Stimulated activated naive CD8-positive, alpha-beta T cell treated with anti-CD3 and anti-CD28 coated beads, Interleukin-15, amount 100 ng/mL, for 72 hours (primary cell): ENCODE data around the gene SLC9C2.
"Not testable (repeated sequence)": the region's sequence is repeated elsewhere in the genome, so short reads cannot be mapped to it uniquely, and the experiment has no call there.

ENCODE experiments used
- ATAC-seq: fragments of 150-1000 bp; cut with Tn5 transposase; 2 replicates; pipeline ENCODE4 v1.10.0; 2021; ENCODE audit warnings: mild to moderate bottlenecking, moderate library complexity
- DNase-seq, 2 donors: peaks; one replicate each; pipeline ENCODE4 v3.0.0; 2021 to 2022
- H3K27ac Mint-ChIP-seq, 2 donors: one replicate each; pipeline ENCODE4 v1.8.0; 2022; ENCODE audit warnings: mild to moderate bottlenecking in 2 of 2, mixed read lengths in 2 of 2, moderate library complexity in 2 of 2
- H3K27me3 Mint-ChIP-seq: one replicate; pipeline ENCODE4 v1.8.0; 2022; ENCODE audit warnings: mixed read lengths
- H3K4me1 Mint-ChIP-seq: one replicate; pipeline ENCODE4 v1.8.0; 2022; ENCODE audit warnings: mild to moderate bottlenecking, mixed read lengths
- H3K4me3 Mint-ChIP-seq, 2 donors: one replicate each; pipeline ENCODE4 v1.8.0; 2022; ENCODE audit warnings: mild to moderate bottlenecking in 2 of 2, mixed read lengths in 2 of 2, moderate library complexity in 1 of 2
- H3K9me3 Mint-ChIP-seq, 2 donors: one replicate each; pipeline ENCODE4 v1.8.0; 2022; ENCODE audit warnings: mixed read lengths in 2 of 2

The SLC9C2 gene

GRCh38 chr1:173485401-173485800 is 117.5 kb downstream of the SLC9C2 start:
- H3K4me3 Mint-ChIP-seq, result no peak overlapping the region
- no peaks in the 10 kb centered on the region for H3K27me3 Mint-ChIP-seq
- DNase-seq, result no peak
- peaks cover 11% of the 10 kb centered on the region for H3K4me1 Mint-ChIP-seq
- no peaks in the 10 kb centered on the region for H3K9me3 Mint-ChIP-seq
- no peak for ATAC-seq
- H3K27ac Mint-ChIP-seq, result no peak overlapping the region

GRCh38 chr1:173484276-173484675 is 118.6 kb downstream of the SLC9C2 start:
- Mint-ChIP-seq H3K4me3 (no peak overlapping the region), H3K27me3 (no peaks in the 10 kb centered on the region), H3K27ac (no peak overlapping the region), H3K9me3 (no peaks in the 10 kb centered on the region), H3K4me1 (peaks cover 22% of the 10 kb centered on the region)
- ATAC-seq, result no peak
- no peak for DNase-seq

- Mint-ChIP-seq H3K9me3 (no peaks in the 10 kb centered on the region), H3K4me3 (no peak overlapping the region), H3K27ac (no peak overlapping the region), H3K27me3 (no peaks in the 10 kb centered on the region), H3K4me1 (peaks cover 36% of the 10 kb centered on the region)
- ATAC-seq, result no peak
- DNase-seq, result no peak
Observed at GRCh38 chr1:173482683-173483082, 120.2 kb downstream of the SLC9C2 start.

- no peak overlapping the region for H3K27ac Mint-ChIP-seq
- no peak overlapping the region for H3K4me3 Mint-ChIP-seq
- ATAC-seq, result no peak
- no peak for DNase-seq
- H3K27me3 Mint-ChIP-seq, result no peaks in the 10 kb centered on the region
- H3K9me3 Mint-ChIP-seq, result no peaks in the 10 kb centered on the region
- peaks cover 36% of the 10 kb centered on the region for H3K4me1 Mint-ChIP-seq
Observed at GRCh38 chr1:173481195-173481772, 121.6 kb downstream of the SLC9C2 start.

- no peaks in the 10 kb centered on the region for H3K9me3 Mint-ChIP-seq
- H3K27me3 Mint-ChIP-seq, result no peaks in the 10 kb centered on the region
- no peak overlapping the region for H3K27ac Mint-ChIP-seq
- DNase-seq, result no peak
- peak overlapping the region in 1 of 2 donors; percentile 46 for H3K4me3 Mint-ChIP-seq
- H3K4me1 Mint-ChIP-seq, result peaks cover 52% of the 10 kb centered on the region
- no peak for ATAC-seq
Observed at GRCh38 chr1:173479649-173480048, 123.2 kb downstream of the SLC9C2 start.

GRCh38 chr1:173478094-173478674 is 124.7 kb downstream of the SLC9C2 start:
- no peak for ATAC-seq
- H3K4me3 Mint-ChIP-seq, result peak overlapping the region; percentile 90 to 95
- H3K27ac Mint-ChIP-seq, result peak overlapping the region; percentile 90 to 97
- no peaks in the 10 kb centered on the region for H3K27me3 Mint-ChIP-seq
- peaks cover 66% of the 10 kb centered on the region for H3K4me1 Mint-ChIP-seq
- DNase-seq, result peak in 1 of 2 donors; percentile 13
- no peaks in the 10 kb centered on the region for H3K9me3 Mint-ChIP-seq

- no peaks in the 10 kb centered on the region for H3K9me3 Mint-ChIP-seq
- H3K27me3 Mint-ChIP-seq, result no peaks in the 10 kb centered on the region
- H3K4me3 Mint-ChIP-seq, result peak within 1 kb of the TSS; percentile 93 to 95
- DNase-seq, result peak; percentile 82 to 83
- ATAC-seq, result peak; percentile 48
- peaks cover 67% of the 10 kb centered on the region for H3K4me1 Mint-ChIP-seq
- H3K27ac Mint-ChIP-seq, result peak within 1 kb of the TSS; percentile 97
Observed at GRCh38 chr1:173477286-173478093, 125.4 kb downstream of the SLC9C2 start, which contains the start of gene PRDX6. Gene PRDX6 (plus strand): TSS chr1:173477335. CDS start chr1:173477398, 63 bp downstream.

- H3K9me3 Mint-ChIP-seq, result peaks cover 4 to 6% of the 10 kb centered on the region in 2 donors
- peak overlapping the region; percentile 97 for H3K27ac Mint-ChIP-seq
- H3K4me3 Mint-ChIP-seq, result peak overlapping the region; percentile 93 to 95
- DNase-seq, result peak; percentile 79 to 87
- no peaks in the 10 kb centered on the region for H3K27me3 Mint-ChIP-seq
- peaks cover 60% of the 10 kb centered on the region for H3K4me1 Mint-ChIP-seq
- peak; percentile 91 for ATAC-seq
Observed at GRCh38 chr1:173476665-173477285, 126.1 kb downstream of the SLC9C2 start.

GRCh38 chr1:173476197-173476664 is 126.6 kb downstream of the SLC9C2 start:
- ATAC-seq (no peak), DNase-seq (peak; percentile 9 to 31)
- Mint-ChIP-seq H3K4me1 (peaks cover 56% of the 10 kb centered on the region), H3K4me3 (peak overlapping the region; percentile 92 to 93), H3K27ac (peak overlapping the region; percentile 55 to 97), H3K9me3 (peaks cover 10 to 11% of the 10 kb centered on the region in 2 donors), H3K27me3 (no peaks in the 10 kb centered on the region)

- Mint-ChIP-seq H3K9me3 (peaks cover 11 to 15% of the 10 kb centered on the region in 2 donors), H3K27me3 (no peaks in the 10 kb centered on the region), H3K4me3 (peak overlapping the region; percentile 92 to 93), H3K4me1 (peaks cover 56% of the 10 kb centered on the region), H3K27ac (peak overlapping the region; percentile 55 to 97)
- DNase-seq (peak; percentile 10 to 46), ATAC-seq (peak; percentile 38)
Observed at GRCh38 chr1:173475564-173476196, 127.2 kb downstream of the SLC9C2 start.

GRCh38 chr1:173474780-173475421 is 128.0 kb downstream of the SLC9C2 start:
- not testable (repeated sequence) for ATAC-seq, DNase-seq, H3K27me3 Mint-ChIP-seq
- Mint-ChIP-seq H3K9me3 (peaks cover 17 to 23% of the 10 kb centered on the region in 2 donors), H3K27ac (peak overlapping the region; percentile 67 to 80), H3K4me3 (peak overlapping the region; percentile 74 to 93), H3K4me1 (peaks cover 51% of the 10 kb centered on the region)

GRCh38 chr1:173474097-173474779 is 128.6 kb downstream of the SLC9C2 start:
- no peak for DNase-seq
- peak overlapping the region in 1 of 2 donors; percentile 50 for H3K27ac Mint-ChIP-seq
- no peaks in the 10 kb centered on the region for H3K27me3 Mint-ChIP-seq
- ATAC-seq, result no peak
- peaks cover 20 to 26% of the 10 kb centered on the region in 2 donors for H3K9me3 Mint-ChIP-seq
- H3K4me3 Mint-ChIP-seq, result peak overlapping the region in 1 of 2 donors; percentile 54
- H3K4me1 Mint-ChIP-seq, result peaks cover 44% of the 10 kb centered on the region

GRCh38 chr1:173473599-173474011 is 129.3 kb downstream of the SLC9C2 start:
- ATAC-seq (no peak), DNase-seq (no peak)
- Mint-ChIP-seq H3K27ac (no peak overlapping the region), H3K4me3 (peak overlapping the region in 1 of 2 donors; percentile 19), H3K9me3 (peaks cover 24 to 30% of the 10 kb centered on the region in 2 donors), H3K4me1 (peaks cover 38% of the 10 kb centered on the region), H3K27me3 (no peaks in the 10 kb centered on the region)

GRCh38 chr1:173470608-173471007 is 132.3 kb downstream of the SLC9C2 start:
- Mint-ChIP-seq H3K4me1 (peaks cover 25% of the 10 kb centered on the region), H3K27ac (no peak overlapping the region), H3K4me3 (no peak overlapping the region), H3K27me3 (no peaks in the 10 kb centered on the region), H3K9me3 (peaks cover 38 to 44% of the 10 kb centered on the region in 2 donors)
- ATAC-seq, result no peak
- no peak for DNase-seq
